ENCODE measurements around the gene ZNF469.

Gene ZNF469, protein sequence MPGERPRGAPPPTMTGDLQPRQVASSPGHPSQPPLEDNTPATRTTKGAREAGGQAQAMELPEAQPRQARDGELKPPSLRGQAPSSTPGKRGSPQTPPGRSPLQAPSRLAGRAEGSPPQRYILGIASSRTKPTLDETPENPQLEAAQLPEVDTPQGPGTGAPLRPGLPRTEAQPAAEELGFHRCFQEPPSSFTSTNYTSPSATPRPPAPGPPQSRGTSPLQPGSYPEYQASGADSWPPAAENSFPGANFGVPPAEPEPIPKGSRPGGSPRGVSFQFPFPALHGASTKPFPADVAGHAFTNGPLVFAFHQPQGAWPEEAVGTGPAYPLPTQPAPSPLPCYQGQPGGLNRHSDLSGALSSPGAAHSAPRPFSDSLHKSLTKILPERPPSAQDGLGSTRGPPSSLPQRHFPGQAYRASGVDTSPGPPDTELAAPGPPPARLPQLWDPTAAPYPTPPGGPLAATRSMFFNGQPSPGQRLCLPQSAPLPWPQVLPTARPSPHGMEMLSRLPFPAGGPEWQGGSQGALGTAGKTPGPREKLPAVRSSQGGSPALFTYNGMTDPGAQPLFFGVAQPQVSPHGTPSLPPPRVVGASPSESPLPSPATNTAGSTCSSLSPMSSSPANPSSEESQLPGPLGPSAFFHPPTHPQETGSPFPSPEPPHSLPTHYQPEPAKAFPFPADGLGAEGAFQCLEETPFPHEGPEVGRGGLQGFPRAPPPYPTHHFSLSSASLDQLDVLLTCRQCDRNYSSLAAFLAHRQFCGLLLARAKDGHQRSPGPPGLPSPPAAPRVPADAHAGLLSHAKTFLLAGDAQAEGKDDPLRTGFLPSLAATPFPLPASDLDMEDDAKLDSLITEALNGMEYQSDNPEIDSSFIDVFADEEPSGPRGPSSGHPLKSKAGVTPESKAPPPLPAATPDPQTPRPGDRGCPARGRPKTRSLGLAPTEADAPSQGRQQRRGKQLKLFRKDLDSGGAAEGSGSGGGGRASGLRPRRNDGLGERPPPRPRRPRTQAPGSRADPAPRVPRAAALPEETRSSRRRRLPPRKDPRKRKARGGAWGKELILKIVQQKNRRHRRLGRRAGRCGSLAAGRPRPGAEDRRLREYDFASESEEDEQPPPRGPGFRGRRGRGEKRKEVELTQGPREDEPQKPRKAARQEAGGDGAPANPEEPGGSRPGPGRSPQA (N-terminal part only)

DNA sequence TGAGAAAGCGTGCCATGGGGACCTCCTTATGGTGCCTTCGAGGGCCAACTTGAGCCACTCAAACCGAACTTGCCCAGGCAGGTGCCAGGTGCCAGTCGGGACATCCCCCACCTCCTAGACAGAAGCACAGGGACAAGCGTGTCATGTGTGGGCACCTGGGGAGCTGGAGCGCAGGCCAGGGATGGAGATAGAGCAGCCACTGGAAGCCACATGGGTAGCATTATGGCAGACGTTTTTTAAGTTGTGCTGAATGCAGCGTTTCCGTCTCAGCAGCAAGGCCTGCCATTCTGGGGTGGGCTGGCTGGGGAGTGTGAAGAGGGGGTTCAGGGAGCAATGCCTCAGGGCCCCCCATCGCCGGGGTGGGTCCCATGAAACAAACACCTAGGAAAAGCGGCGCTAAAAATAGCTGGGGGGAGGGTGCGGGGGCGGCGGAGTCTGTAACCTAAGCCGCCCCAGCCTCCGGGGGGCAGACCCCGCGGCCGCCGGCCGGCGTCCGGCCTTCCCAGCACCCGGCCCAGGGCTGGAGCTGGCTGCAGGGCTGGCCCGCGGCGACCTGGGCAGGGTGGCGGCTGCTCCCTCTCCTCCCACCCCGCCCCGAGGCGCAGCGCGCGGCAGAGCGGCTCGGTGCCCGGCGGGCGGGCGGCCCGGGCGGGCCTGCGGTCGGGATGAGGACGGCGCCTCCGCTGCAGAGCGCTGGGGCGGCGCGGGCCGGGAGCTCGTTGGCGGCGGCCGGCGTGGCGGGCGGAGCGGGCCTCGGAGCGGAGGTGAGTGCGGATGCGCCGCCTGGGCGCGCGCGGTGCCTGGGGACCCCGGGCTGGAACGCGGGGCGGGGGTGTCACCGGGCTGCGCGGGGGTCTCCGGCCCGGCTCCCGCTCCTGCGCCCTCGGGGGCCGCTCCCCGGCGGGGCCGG, at the start of gene ZNF469:
ZNF469 (plus strand) TSS at position 469 of the 910 bp plus-strand sequence. CDS start 44,512 bp downstream, outside the sequence.
- no peak for DNase-seq

DNA sequence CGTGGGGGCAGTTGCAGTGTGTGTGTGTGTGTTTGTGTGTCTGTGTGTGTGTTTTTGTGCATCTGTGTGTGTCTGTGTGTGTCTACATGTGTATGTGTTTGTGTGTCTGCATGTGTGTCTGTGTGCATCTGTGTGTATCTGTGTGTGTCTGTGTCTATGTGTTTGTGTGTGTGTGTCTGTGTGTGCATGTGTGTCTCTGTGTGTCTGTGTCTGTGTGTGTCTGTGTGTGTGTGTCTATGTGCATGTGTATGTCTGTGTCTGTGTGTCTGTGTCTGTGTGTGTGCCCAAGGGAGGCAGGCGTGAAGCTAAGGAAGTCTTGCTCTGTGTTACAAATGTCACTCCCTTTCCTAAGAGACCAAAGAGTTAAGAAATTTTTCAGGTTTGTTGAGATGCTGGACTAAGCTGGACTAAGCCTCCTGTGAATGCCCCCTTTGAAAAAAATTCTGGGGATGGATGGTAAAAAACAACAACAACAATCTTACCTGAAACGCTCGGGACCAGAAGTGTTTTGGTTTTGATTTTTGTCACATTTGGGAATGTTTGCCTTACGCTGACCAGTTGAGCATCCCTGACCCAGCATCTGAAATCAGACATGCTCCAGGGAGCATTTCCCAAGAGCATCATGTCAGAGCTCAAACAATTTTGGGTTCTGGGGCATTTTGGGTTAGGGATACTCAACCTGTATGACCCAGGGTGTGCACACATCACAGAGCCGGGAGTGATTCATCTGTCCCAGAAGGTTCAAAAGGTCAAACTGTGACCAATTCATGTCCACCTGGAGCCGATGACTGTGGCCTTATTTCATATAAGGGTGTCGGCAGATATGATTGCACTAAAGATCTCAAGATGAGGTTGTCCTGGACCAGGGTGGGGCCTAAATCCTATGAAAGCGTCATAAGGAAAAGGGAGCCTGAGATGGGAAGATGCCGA, 48.6 kb upstream of the ZNF469 start:
- DNase-seq, result no peak

DNA sequence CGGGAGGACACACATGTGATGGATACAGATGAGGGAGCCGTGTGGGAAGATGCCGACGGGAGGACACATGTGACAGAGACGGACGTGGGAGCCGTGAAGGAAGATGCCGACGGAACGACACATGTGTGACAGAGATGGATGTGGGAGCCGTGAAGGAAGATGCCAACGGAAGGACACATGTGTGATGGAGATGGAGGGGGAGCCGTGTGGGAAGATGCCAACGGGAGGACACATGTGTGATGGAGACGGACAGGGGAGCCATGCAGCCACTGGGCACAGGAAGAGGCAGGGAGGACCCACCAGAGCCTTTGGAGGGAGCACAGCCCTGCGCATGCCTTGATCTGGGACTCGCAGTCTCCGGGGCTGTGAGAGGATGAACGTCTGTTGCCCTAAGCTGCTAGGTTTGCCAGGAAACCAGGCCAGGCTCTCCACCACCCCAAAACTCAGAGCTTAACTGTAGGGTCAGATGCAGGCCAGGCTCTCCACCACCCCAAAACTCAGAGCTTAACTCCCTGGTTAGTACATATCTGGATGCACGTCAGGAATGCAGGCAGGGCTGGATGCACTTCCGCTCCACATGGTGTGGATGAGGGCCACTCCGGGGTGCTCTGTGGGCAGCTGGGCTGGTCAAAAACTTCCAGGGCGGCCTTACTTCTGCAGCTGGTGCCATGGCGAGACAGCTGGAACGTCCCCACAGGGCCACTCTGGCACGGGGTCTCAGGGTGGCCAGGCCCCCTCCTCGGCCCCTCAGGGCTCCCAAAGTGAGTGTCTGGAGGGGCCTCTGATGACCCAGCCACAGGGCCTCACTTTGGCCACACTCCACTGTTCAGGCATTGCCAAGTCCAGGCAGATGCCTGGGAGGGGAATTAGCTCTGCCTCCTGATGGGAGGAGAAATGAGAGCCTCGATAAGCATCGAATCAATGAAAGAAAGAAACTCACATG, 47.7 kb upstream of the ZNF469 start:
- no peak for DNase-seq

DNA sequence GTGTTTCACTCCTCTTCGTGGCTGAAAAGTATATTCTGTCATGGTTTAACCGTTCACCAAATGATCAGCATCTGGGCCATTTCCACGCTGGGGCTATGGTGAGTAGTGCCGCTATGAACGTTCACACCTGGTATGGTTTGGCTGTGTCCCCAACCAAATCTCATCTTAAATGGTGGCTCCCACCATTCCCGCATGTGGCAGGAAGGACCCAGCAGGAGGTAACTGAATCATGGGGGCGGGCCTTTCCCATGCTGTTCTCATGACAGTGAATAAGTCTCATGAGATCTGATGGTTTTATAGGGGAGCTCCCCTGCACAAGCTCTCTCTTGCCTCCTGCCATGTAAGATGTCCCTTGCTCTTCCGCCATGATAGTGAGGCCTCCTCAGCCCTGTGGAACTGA, 45.7 kb upstream of the ZNF469 start:
- DNase-seq, result no peak

DNA sequence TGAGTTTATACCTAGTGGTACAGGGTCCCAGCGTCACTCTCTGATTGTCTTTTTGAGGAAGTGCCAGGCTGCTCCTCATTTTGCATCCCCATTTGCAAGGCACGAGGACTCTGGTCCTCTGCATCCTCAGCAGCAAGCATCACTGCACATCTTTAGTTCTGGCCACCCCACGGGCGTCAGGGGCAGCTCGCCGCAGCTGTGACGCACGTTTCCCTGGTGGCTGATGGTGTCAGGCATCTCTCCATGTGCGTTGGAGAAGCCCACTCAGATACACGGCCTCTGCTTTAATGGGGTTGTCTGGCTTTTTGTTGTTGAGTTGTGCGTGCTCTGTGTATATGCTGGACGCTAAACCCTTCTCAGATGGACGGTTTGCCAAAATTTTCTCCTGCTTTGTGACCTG, 45.2 kb upstream of the ZNF469 start:
- DNase-seq, result no peak

DNA sequence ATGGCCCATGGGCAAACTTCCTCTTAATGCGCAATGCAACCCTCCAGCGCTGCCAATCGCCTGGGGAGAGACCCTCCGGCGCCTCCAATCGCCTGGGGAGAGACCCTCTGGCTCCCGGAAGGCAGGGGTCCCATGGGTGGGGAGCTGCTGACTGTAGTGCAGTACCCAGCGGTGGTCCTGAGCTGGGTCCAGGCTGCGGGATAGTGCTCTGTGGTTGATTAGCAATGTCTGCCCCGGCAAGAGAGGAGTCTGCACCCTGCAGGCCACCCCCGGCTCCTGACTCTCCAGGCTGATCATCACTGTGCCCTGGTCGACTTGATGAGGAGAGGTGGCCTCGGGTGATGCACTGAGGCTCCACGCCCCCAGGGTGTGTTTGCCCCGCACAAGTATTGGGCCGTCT, 44.6 kb upstream of the ZNF469 start:
- no peak for DNase-seq

DNA sequence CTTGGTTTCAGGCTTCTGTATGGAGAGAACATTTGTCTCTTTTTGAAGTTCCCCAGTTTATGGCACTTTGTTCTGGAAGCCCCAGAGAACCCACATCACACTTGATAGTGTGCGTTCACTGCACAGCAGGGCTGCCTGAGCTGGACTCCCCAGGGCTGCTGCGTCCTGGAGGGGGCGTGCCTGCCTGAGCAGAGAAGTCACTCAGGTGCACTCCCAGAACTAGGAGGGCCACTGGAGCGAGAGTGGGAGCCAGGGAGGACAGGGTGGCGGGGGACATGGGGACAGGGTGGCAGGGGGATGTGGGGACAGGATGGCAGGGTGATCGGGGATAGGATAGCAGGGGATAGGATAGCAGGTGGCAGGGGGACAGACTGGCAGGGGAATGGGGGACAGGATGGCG, 43.9 kb upstream of the ZNF469 start:
- no peak for DNase-seq

DNA sequence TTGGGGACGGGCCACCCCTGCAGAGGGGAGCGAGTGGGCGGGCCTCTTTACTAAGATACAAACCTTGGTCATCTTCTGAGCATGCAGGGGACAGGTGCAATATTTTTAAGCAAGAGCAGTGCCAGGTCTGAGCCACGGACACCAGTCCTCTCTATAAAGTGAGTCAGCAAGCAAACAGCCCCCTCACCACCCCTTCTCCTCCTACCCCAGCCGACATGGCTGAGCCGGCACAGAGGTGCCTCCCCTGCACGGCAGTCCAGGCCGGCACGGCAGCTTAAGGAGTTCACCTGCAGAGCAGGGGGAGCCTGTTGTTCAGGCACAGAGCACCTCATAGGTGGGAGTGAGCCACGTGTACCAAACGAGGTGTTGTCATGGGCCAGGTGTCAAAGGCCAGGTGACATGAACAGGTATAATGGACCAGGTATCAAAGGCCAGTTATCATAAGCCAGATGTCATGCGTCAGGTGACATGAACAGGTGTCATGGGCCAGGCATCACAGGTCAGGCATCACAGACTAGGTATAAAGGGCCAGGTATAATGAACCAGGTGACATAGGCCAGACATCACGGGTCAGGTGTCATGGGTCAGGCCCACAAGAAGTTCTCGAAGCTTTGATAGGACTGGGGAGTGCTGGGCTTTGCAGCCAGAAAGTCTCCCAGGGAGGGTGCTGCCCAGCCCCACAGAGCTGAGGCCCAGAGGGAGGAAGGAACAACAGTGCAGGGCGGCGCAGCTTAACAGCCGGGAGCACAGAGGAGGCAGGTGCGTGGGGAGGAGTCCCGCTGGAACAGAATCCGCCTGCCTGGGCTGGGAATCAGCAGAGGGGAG, 42.6 kb upstream of the ZNF469 start:
- no peak for DNase-seq

DNA sequence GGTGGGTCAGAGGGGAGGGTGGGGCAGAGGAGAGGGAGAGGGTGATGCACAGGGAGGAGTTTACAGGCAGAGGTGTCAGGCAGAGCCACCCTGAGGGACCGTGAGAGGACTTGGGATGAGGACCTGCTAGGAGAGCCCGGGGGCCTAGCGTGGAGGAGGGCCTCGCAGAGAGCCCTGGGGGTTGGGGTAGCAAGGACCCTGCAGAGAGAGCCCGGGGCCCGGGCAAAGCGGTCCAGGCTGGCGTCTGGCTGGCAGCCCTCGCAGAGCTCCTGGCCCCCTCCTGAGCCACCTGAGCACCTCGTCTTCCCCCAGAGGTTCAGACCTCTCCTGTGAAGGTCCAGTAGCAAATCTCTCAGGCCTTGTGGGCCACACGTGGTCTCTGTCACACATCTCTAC, 42.0 kb upstream of the ZNF469 start:
- no peak for DNase-seq

DNA sequence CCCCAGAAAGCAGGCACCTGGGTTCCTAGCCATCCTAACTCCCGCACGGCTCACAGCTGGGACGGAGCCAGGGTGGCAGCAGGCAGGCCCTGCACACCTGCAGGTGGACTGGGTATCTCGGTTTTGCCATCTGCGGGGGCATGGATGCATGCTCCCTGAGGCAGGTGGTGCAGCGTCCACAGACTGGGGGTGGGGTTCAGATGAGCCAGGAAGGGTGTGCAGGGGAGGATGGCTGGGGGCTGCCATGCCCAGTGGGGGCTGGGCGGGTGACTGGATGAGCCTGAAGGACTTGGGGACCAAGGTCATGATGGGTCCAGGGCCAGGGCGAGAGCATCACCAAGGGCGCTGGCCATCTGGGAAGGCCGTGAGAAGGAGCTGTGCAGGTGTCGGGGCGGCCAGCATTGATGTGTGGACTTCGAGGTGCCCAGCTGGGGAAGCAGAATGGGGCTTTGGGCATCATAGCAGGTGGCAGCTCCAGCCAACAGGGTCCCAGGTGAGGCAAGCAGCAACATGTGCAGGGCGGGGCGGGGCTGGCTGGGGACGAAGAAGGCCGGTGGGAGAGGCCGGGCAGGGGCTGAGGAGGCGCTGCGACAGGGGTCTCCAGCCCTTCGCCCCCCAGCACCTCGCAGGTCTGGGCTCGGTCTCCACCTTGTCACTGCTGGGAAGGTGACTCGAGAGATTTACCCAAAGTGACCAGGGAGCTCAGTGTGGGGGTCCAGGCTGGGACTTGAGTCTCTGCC, 41.0 kb upstream of the ZNF469 start:
- no peak for DNase-seq

DNA sequence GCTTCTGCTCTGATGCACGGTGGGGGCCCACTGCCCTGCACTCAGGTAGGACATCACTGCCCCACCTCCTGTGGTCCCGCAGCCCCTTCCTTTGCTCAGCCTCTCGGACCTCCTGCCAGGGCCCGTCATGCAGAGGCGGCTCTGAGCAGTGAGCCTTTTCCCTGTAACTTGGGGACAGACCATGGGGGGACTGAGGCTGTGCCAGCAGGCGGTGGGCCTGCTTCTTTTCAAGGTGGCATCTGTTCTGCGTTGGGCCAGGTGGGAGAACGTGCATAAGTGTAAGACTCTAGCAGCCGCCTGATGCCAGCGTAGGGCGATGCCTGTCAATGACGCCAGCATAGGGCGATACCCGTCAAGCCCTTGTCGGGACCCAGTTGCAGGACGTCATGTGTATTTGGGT, 40.3 kb upstream of the ZNF469 start:
- no peak for DNase-seq

DNA sequence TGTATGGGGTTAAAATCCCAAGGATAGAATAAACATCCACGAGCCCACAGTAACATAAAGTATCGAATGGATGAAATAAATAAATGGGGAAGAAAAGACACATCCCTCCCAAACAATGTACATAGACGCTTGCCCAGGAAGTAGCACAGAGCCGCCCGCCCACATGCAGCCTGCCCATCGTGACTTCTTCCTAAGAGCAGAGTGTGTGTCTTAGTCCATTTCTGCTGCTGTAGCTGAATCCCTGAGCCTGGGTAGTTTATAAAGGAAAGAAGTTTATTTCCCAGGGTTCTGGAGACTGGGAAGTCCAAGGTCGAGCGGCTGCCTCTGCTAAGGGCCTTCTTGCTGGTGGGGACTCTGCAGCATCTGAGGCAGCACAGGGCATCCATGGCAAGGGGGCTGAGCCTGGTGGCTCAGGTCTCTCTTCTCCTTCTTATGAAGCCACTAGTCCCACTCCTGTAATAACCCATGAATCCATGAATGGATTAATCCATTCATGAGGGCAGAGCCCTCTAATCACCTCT, 39.4 kb upstream of the ZNF469 start:
- no peak for DNase-seq

DNA sequence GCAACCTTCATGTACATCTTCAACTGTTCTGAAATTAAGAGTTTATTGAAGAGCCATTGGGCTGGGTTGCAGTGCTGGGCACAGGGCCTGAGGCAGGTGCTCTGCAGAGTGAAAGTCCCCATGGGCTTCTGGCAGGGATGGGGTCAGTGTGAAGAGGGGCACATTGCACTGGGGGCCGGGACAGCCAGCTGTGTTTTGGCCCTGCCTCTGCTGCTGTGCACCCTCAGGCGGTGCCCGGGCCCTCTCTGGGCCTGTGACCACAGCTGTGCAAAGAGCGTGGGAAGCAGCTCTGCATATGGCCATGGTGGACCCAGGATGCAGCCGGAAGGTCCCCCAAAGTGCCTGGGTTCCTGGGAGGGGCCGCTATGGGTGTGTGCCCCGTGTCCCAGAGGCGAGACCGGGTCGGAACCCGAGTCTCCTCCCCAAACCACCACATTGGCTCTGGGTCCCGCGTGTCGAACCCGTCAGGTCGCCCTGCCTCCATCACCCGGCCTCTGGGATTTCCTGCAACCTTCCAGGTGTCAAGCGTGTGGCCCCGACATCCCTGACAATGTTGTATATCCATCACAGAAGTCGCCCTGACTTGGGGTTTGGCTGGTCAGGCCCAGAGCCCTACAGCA, 38.2 kb upstream of the ZNF469 start:
- no peak for DNase-seq

DNA sequence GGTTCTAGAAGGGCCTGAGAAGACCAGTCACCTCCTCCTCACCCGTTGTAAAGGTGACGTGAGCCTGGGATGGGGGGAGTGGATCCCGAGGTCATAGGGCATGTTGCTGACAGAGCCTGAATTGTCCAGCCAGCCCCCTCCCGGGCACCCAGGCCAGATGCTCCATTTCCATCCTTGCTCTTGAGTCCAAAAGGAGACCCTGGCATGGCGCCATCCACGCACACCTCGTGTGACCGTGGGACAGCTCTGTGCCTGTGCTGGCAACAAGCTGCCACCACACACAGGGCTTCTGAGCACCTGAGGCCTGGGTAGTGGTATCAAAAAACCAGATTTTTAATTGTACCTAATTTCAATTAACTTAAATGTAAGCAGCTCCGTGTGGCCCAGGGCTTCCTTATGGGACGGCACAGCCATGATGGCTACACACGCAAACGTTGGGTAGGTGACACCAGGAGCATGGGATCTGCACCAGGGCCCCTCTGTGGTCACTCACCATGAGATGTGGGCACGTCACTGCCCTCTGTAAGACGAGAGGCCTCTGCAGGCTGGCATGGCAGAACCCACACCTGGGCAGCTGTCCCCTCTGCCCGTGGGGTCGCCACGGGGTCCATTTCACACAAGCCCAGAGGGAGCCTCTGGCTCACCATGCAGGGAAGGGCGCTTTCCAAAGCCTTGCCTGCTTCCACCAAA, 37.6 kb upstream of the ZNF469 start:
- no peak for DNase-seq

DNA sequence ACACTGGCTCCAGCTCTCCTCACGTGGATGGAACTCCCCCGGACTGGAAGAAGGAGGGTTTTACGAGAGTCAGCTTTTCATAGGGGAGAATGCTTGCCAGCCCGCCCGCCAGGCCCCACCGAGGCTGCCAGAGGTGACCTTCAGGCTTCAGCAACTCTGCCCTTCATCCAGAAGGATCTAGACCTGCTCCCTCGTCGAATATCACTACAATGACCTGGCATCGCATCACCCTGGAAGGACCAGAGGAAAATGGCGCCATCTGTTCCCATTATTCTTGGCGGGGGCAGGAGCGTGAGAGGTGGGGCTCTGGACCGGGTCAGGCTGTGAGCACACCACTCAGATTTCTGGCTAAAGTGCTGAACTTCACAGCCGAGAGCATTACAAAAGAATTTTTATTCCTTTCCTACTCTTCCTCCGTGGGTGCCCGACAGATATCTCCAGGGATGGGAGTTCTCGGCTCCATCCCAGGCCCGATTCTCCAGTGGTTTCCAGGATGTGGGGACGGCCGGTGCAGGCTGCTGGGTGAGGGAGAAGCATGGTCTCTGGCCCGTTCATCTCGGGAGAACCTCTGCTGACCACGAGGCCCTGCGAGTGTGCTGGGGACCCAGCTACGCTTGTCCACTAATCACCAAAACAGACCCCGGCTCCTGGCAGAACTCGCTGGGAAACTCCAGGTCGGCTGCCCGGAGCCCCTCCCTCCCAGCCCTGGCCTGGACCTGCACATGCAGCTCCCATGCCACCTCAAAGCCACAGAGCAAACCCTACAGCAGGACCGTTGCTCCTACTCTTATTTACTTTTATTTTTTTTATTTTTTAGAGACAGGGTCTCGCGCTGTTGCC, 36.8 kb upstream of the ZNF469 start:
- DNase-seq, result no peak

Data from NK-92 treated with Interleukin-12 subunit alpha and Interleukin-12 subunit beta, amount 100 ng/mL, for 24 hours (cell line).